B cell (primary cell): ENCODE results near the gene AFF1.

ENCODE experiments used
- CTCF ChIP-seq: fragments of 200-600 bp; IDR thresholded peaks from one replicate; pipeline ENCODE4 v1.8.0; 2022; ENCODE audit warnings: antibody characterized with exemption, mild to moderate bottlenecking
- EZH2 ChIP-seq: IDR thresholded peaks from 2 replicates; pipeline ENCODE4 v1.6.1; 2012; ENCODE audit warnings: borderline replicate concordance, low read depth, mild to moderate bottlenecking, moderate library complexity, low read length; ENCODE audit not compliant: insufficient read depth, poor library complexity, severe bottlenecking

- TF ChIP-seq CTCF (no peak), EZH2 (no peak)
These were observed 162.3 kb downstream of the AFF1 start for GRCh38 chr4:87097075-87097474.
